HEK293T (cell line): ENCODE measurements around the gene CD47.

ENCODE experiments used
- ARNT ChIP-seq: fragments of 450-650 bp; IDR thresholded peaks from 2 replicates; pipeline ENCODE4 v1.6.1; 2017; ENCODE audit warnings: mild to moderate bottlenecking
- BHLHE40 ChIP-seq: fragments of 450-650 bp; IDR thresholded peaks from 2 replicates; pipeline ENCODE4 v1.6.1; 2016; ENCODE audit warnings: mild to moderate bottlenecking, moderate library complexity, borderline replicate concordance
- ELF4 ChIP-seq: fragments of 450-650 bp; IDR thresholded peaks from 2 replicates; pipeline ENCODE4 v1.6.1; 2017; ENCODE audit warnings: antibody characterized with exemption
- FOXM1 ChIP-seq: fragments of 450-650 bp; IDR thresholded peaks from 2 replicates; pipeline ENCODE4 v1.6.1; 2017; ENCODE audit warnings: mild to moderate bottlenecking, borderline replicate concordance
- SP1 ChIP-seq: fragments of 450-650 bp; IDR thresholded peaks from 2 replicates; pipeline ENCODE4 v1.6.1; 2017
- SUZ12 ChIP-seq: fragments of 450-650 bp; IDR thresholded peaks from 2 replicates; pipeline ENCODE4 v1.6.1; 2016; ENCODE audit warnings: mild to moderate bottlenecking
- TARDBP ChIP-seq: fragments of 450-650 bp; IDR thresholded peaks from 2 replicates; pipeline ENCODE4 v1.6.1; 2016

DNA sequence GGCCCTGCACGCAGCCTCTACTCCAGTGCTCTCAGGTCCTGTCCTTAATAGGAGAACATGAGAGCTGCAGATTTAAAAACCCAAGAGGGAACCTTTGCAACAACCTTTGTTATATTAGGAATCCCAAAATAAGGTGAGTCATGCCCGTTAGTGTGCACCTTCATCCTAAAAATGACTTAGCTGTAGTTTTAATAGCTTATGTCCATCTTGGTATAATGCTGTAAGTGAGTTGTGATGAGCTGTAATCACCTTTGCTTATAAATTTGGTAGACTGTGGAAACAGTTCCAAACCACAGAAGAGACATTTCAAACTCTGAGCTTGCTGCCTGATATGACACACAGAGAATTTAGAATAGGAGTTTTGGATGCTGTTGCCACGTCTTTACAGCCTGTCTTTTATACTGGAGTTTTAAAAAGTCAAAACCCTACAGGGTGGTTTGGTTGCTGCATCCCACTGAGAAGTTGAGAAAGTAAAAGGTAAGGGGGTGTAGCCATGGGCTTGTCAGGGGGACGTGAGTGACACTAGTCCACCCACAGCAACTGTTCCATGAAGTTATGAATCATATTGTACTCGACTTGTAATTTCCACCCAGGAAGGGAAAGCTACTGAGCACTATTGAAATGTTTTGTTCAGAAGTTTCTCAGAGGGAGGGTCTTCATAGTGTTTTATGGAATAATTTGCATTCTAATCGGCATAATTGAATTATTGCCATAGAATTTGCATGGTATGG lies 27.4 kb upstream of the CD47 start:
- TF ChIP-seq BHLHE40 (no peak), FOXM1 (no peak), SP1 (no peak), ELF4 (no peak), TARDBP (no peak), SUZ12 (no peak), ARNT (no peak)
